Measurements from ENCODE around the gene TNFRSF21. TPM values are rescaled to one million over a fixed set of nuclear protein-coding genes. Genes with fewer than 3 reads are reported as not detected.

Gene TNFRSF21
- total RNA-seq, 4 donors from 2014 or later: 1.6 to 5.4 (median 3.1) TPM

DNA sequence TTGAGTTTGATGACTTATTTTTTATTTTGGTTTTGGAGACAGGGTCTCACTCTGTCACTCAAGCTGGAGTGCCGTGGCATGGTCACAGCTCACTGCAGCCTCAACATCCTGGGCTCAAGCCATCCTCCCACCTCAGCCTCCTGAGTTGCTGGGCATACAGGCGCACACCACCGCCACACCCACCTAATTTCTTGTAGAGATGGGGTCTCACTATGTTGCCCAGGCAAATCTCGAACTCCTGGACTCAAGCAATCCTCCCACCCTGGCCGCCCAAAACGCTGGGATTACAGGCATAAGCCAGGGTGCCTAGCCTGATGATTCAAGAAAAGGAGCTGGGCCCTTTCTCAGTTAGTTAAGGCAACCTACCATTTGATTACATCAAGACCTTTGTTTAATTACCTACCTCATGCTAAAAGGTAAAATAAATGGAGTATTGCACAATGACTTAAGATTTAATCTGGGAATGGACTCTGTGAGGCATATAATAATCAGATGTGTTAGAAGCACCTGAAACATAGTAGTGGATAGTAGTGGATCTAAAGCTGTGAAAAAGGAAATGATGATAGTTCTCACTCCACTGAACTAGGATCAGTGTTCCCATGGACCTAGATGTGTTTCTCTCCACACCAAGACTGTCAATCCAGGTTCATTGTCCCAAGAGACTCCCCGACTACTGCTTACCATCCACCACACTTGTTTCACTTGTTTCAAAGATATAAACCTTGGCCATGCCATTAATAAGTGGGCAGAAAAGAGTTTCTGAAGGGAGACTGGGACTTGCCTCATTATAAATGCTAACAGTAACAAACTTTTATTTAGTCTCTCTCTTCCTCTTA lies 2.1 kb downstream of the TNFRSF21 start:
- DNase-seq (ENCODE audit: low spot score in 2 of 2): no peak
- 96 to 97% methylated on average over 7 of the region's 7 CpGs for WGBS, 2 donors
- no peak overlapping the region for H3K4me3 ChIP-seq (ENCODE audit: low read depth, poor library complexity, severe bottlenecking)
- intact Hi-C loops (cut with DNase I; ENCODE audit: low total_unique reads): no loop called here
- TF ChIP-seq POLR2A (IDR thresholded peaks at IDR 0.05): no peak
- TF ChIP-seq, protein P1, sequence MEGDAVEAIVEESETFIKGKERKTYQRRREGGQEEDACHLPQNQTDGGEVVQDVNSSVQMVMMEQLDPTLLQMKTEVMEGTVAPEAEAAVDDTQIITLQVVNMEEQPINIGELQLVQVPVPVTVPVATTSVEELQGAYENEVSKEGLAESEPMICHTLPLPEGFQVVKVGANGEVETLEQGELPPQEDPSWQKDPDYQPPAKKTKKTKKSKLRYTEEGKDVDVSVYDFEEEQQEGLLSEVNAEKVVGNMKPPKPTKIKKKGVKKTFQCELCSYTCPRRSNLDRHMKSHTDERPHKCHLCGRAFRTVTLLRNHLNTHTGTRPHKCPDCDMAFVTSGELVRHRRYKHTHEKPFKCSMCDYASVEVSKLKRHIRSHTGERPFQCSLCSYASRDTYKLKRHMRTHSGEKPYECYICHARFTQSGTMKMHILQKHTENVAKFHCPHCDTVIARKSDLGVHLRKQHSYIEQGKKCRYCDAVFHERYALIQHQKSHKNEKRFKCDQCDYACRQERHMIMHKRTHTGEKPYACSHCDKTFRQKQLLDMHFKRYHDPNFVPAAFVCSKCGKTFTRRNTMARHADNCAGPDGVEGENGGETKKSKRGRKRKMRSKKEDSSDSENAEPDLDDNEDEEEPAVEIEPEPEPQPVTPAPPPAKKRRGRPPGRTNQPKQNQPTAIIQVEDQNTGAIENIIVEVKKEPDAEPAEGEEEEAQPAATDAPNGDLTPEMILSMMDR (IDR thresholded peaks at IDR 0.05): no peak

DNA sequence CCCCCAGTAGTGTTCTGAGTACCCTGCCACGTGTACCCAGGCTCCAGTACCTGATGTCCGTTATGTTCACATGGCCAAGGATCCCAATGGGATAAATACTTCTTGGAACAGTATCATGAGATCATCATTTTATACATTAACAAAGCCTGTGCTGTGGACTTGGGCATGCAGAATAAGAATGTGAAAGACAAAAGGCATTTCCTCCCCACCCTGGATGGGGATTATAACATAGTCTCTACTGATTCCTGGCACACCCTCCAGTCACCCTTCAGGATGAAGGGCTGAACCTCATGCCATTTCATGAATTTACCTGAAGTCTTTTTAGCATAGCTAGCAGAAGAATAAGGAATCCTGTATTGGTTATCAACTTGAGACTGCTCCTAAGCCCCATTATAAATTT lies 2.8 kb downstream of the TNFRSF21 start:
- TF ChIP-seq, protein P1 (IDR thresholded peaks at IDR 0.05): no peak
- TF ChIP-seq POLR2A (IDR thresholded peaks at IDR 0.05): no peak
- DNase-seq (ENCODE audit: low spot score in 2 of 2): no peak
- intact Hi-C loops (cut with DNase I; ENCODE audit: low total_unique reads): no loop called here
- H3K4me3 ChIP-seq (ENCODE audit: low read depth, poor library complexity, severe bottlenecking): no peak overlapping the region
- WGBS, 2 donors: 79 to 90% methylated on average over 2 of the region's 2 CpGs

DNA sequence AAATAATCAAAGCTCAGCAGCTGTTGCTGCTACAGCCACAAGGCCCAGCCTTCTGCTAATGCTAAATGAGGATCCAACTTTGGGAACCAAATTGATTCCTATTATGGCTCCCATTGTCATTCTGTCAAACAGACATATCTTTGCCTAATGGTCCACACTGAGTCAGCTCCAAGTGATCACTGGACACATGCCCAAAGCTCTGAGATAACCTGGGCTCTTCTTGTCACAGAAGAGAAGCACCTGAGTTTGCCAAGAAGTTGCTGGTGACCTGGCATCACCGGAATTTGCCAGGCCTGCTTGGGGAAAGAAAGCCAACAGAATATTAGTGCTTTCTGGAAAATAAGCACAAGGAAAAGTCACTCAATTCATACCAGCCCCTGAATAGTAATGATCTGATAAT lies 5.8 kb downstream of the TNFRSF21 start:
- whole genome bisulfite sequencing, 2 donors: 90 to 91% methylated on average over 1 of the region's 1 CpG
- TF ChIP-seq POLR2A (IDR thresholded peaks at IDR 0.05): no peak
- TF ChIP-seq, protein P1 (IDR thresholded peaks at IDR 0.05): no peak
- no peak overlapping the region for H3K4me3 ChIP-seq (ENCODE audit: low read depth, poor library complexity, severe bottlenecking)
- no peak for DNase-seq (ENCODE audit: low spot score in 2 of 2)
- intact Hi-C loops (cut with DNase I; ENCODE audit: low total_unique reads): no loop called here

DNA sequence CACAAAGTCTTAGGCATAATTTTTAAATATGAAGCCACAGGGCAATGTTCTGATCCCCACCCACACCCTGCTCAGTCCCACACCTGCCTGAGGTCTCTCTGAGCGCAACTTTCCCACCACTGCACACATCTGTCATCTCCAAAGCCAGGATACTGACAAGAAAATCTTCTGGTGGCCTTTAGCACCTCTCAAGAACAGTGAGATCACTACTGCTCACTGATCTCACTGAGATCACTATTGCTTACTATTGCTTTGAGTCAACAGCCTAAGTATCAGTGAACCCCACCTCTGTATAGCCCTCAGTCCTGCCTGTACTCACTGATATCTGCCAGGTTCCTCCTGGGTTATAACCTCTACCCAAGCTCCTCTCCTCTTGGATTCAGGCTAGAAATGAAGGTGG lies 6.4 kb downstream of the TNFRSF21 start:
- TF ChIP-seq, protein P1 (IDR thresholded peaks at IDR 0.05): no peak
- no peak for TF ChIP-seq POLR2A (IDR thresholded peaks at IDR 0.05)
- intact Hi-C loops (cut with DNase I; ENCODE audit: low total_unique reads): no loop called here
- WGBS, 2 donors: 96 to 100% methylated on average over 1 of the region's 1 CpG
- no peak overlapping the region for H3K4me3 ChIP-seq (ENCODE audit: low read depth, poor library complexity, severe bottlenecking)
- no peak for DNase-seq (ENCODE audit: low spot score in 2 of 2)

DNA sequence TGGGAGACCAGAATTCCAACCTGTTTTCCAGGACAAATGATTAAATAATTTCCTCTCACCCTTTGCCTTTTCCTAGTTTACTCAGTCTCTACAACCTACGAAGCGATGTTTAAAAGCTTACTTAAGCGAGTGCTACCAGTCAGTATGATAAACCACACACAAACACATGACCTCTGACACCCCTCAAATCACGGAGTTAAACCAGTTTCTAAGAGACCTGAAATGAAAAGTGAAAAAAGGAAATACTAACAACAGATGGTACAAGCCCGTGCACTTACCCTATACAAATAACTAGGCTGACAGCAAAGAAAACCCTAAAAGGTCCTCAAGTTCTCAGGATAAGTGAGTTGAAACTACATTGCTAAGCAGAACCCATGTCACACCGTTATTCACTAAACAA lies 7.7 kb downstream of the TNFRSF21 start:
- no peak for TF ChIP-seq POLR2A (IDR thresholded peaks at IDR 0.05)
- TF ChIP-seq, protein P1 (IDR thresholded peaks at IDR 0.05): no peak
- 80 to 82% methylated on average over 6 of the region's 6 CpGs for WGBS, 2 donors
- H3K4me3 ChIP-seq (ENCODE audit: low read depth, poor library complexity, severe bottlenecking): no peak overlapping the region
- intact Hi-C loops (cut with DNase I; ENCODE audit: low total_unique reads): no loop called here
- no peak for DNase-seq (ENCODE audit: low spot score in 2 of 2)

DNA sequence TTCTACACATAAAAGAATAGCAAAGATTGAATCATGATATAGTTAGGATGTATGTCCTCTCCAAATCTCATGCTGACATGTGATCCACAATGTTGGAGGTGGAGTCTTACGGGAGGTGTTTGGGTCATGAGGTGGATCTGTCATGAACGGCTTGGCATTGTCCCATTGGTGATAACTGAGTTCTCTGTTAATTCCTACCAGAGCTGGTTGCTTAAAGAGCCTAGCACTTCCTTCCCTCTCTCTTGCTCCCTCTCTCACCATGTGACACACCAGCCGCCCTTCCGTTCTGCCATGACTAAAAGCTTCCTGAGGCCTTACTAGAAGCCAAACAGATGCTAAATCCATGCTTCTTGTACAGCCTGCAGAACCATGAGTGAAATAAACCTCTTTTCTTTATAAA lies 8.3 kb downstream of the TNFRSF21 start:
- H3K4me3 ChIP-seq (ENCODE audit: low read depth, poor library complexity, severe bottlenecking): no peak overlapping the region
- intact Hi-C loops (cut with DNase I; ENCODE audit: low total_unique reads): no loop called here
- WGBS, 2 donors: 90 to 98% methylated on average over 4 of the region's 4 CpGs
- TF ChIP-seq, protein P1 (IDR thresholded peaks at IDR 0.05): no peak
- no peak for TF ChIP-seq POLR2A (IDR thresholded peaks at IDR 0.05)
- DNase-seq (ENCODE audit: low spot score in 2 of 2): no peak

All from lower leg skin (tissue), 4 donors.